Hepatocyte (in vitro differentiated cells): ENCODE data around the gene PPP2R2C. TPM values are rescaled to one million over a fixed set of nuclear protein-coding genes. Genes with fewer than 3 reads are reported as not detected.

ENCODE experiments used
- DNase-seq: peaks from one replicate; pipeline ENCODE4 v3.0.0-alpha.2; 2016; ENCODE audit warnings: low spot score
- H2AFZ ChIP-seq: fragments of 200-600 bp; sonication (generic); 2 replicates; pipeline ENCODE4 v1.6.0; 2016; ENCODE audit warnings: antibody characterized with exemption, mild to moderate bottlenecking
- H3K27ac ChIP-seq: fragments of 200-600 bp; sonication (generic); 2 replicates; pipeline ENCODE4 v1.5.1; 2016; ENCODE audit warnings: mild to moderate bottlenecking
- H3K27me3 ChIP-seq: fragments of 200-600 bp; sonication (generic); 2 replicates; pipeline ENCODE4 v1.6.1; 2016
- H3K36me3 ChIP-seq: fragments of 200-600 bp; sonication (generic); replicated peaks from 2 replicates; pipeline ENCODE4 v1.5.1; 2016; ENCODE audit warnings: low read depth; ENCODE audit not compliant: insufficient read depth
- H3K4me1 ChIP-seq: fragments of 200-600 bp; sonication (generic); 2 replicates; pipeline ENCODE4 v1.5.1; 2016; ENCODE audit warnings: mild to moderate bottlenecking, moderate library complexity; ENCODE audit not compliant: insufficient read depth
- H3K4me2 ChIP-seq: fragments of 200-600 bp; sonication (generic); 2 replicates; pipeline ENCODE4 v1.6.0; 2016
- H3K4me3 ChIP-seq: fragments of 200-600 bp; sonication (generic); 2 replicates; pipeline ENCODE4 v1.5.1; 2016; ENCODE audit warnings: mild to moderate bottlenecking
- H3K79me2 ChIP-seq: fragments of 200-600 bp; sonication (generic); 2 replicates; pipeline ENCODE4 v1.6.0; 2017; ENCODE audit warnings: mild to moderate bottlenecking
- H3K9me2 ChIP-seq: fragments of 200-600 bp; sonication (generic); replicated peaks from 2 replicates; pipeline ENCODE4 v1.6.0; 2017; ENCODE audit warnings: mild to moderate bottlenecking; ENCODE audit not compliant: insufficient read depth
- H3K9me3 ChIP-seq: fragments of 200-600 bp; sonication (generic); 2 replicates; pipeline ENCODE4 v1.5.1; 2016; ENCODE audit warnings: low read depth, mild to moderate bottlenecking
- H4K20me1 ChIP-seq: fragments of 200-600 bp; sonication (generic); 2 replicates; pipeline ENCODE4 v1.6.0; 2016; ENCODE audit warnings: mild to moderate bottlenecking; ENCODE audit not compliant: insufficient read depth, poor library complexity, severe bottlenecking
- EZH2 ChIP-seq: fragments of 200-600 bp; sonication (generic); IDR thresholded peaks from 2 replicates; pipeline ENCODE4 v1.6.1; 2016; ENCODE audit warnings: antibody characterized with exemption, mild to moderate bottlenecking, borderline replicate concordance
- EZH2phosphoT487 ChIP-seq: fragments of 200-600 bp; sonication (generic); IDR thresholded peaks from one replicate; pipeline ENCODE4 v1.6.1; 2018; ENCODE audit warnings: antibody characterized with exemption, mild to moderate bottlenecking, low read depth, moderate library complexity; ENCODE audit not compliant: unreplicated experiment, severe bottlenecking
- WGBS: methylation state at CpG from one replicate; pipeline ENCODE4 v1.1.6; 2016; ENCODE audit warnings: low lambda C conversion rate; ENCODE audit errors: missing lambda C conversion rate; 5-methylcytosine and 5-hydroxymethylcytosine counted together
- polyA plus RNA-seq: library from polyadenylated mRNA; unstranded; fragments of >200 nt; fragmentation: Nextera tagmentation; extraction: Ambion mirVana; gene quantifications from 2 replicates; pipeline ENCODE4 v1.2.1, GENCODE V29; 2016
- total RNA-seq: library from RNA; depleted of rRNA; stranded (reverse); fragments of >200 nt; gene quantifications from 2 replicates; pipeline ENCODE4 v1.2.3, GENCODE V29; 2014
- TF ChIP-seq, protein P1 (sequence below): fragments of 200-600 bp; sonication (generic); IDR thresholded peaks from 2 replicates; pipeline ENCODE4 v1.5.1; 2016; ENCODE audit warnings: antibody characterized with exemption, mild to moderate bottlenecking; ENCODE audit not compliant: poor library complexity

Gene PPP2R2C
- total and polyA plus RNA-seq, 2 experiments from 2014 or later = 0.35 to 0.67 TPM

DNA sequence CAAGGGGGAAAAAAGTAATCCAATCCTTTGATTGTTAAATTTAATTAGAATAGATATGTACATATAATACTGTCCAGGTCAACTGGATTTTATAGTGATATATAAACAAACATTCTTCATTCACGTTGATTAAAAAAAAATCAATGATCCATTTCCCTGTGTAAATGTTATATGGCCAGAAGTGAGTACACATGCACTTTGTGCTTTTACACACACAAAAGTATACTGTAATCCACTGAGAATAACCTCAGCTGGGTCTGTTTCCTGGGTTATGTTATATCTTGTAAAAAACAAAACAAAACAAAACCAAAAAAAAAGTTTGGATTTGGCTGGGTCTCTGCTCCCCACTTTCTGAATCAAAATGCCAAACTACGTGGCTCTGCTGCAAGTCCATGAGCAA lies 151.1 kb downstream of the PPP2R2C start:
- no peaks in the 10 kb centered on the region for H3K9me2 ChIP-seq
- no peaks in the 10 kb centered on the region for H3K36me3 ChIP-seq
- no peaks in the 10 kb centered on the region for H3K27me3 ChIP-seq
- H3K4me1 ChIP-seq = no peaks in the 10 kb centered on the region
- no peak overlapping the region for H3K4me2 ChIP-seq
- whole genome bisulfite sequencing = 73% methylated on average over 2 of the region's 2 CpGs
- no peak overlapping the region for H3K4me3 ChIP-seq
- H3K79me2 ChIP-seq = no peaks in the 10 kb centered on the region
- no peak overlapping the region for H2AFZ ChIP-seq
- H4K20me1 ChIP-seq = no peaks in the 10 kb centered on the region
- TF ChIP-seq, protein P1, sequence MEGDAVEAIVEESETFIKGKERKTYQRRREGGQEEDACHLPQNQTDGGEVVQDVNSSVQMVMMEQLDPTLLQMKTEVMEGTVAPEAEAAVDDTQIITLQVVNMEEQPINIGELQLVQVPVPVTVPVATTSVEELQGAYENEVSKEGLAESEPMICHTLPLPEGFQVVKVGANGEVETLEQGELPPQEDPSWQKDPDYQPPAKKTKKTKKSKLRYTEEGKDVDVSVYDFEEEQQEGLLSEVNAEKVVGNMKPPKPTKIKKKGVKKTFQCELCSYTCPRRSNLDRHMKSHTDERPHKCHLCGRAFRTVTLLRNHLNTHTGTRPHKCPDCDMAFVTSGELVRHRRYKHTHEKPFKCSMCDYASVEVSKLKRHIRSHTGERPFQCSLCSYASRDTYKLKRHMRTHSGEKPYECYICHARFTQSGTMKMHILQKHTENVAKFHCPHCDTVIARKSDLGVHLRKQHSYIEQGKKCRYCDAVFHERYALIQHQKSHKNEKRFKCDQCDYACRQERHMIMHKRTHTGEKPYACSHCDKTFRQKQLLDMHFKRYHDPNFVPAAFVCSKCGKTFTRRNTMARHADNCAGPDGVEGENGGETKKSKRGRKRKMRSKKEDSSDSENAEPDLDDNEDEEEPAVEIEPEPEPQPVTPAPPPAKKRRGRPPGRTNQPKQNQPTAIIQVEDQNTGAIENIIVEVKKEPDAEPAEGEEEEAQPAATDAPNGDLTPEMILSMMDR = no peak
- TF ChIP-seq EZH2 (no peak), EZH2phosphoT487 (no peak)
- H3K9me3 ChIP-seq = no peaks in the 10 kb centered on the region
- no peak overlapping the region for H3K27ac ChIP-seq
- no peak for DNase-seq

DNA sequence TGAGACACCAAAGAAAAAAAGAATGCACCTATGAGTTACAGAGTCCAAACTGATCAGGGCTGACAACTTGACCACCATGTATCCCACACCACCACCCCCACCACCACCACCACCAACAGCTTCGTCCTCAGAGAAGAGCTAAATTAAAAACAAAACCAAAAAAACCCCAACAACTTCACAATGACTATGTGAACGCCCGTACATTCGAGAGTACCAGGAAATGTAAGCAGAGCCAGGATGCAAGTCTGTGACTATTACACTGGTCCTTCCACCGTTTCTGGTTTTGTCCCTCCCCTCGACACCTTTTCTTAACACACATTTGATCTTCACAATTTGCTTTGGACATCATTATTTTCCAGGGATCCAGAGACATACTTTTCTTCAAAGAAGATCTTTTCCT lies 151.8 kb downstream of the PPP2R2C start:
- Histone ChIP-seq H2AFZ (no peak overlapping the region), H3K4me1 (no peaks in the 10 kb centered on the region), H3K27ac (no peak overlapping the region), H4K20me1 (no peaks in the 10 kb centered on the region), H3K9me3 (no peaks in the 10 kb centered on the region), H3K4me3 (no peak overlapping the region), H3K36me3 (no peaks in the 10 kb centered on the region), H3K4me2 (no peak overlapping the region), H3K9me2 (no peaks in the 10 kb centered on the region), H3K79me2 (no peaks in the 10 kb centered on the region), H3K27me3 (no peaks in the 10 kb centered on the region)
- 89% methylated on average over 6 of the region's 6 CpGs for WGBS
- TF ChIP-seq EZH2 (no peak), EZH2phosphoT487 (no peak)
- TF ChIP-seq, protein P1 = no peak
- no peak for DNase-seq

DNA sequence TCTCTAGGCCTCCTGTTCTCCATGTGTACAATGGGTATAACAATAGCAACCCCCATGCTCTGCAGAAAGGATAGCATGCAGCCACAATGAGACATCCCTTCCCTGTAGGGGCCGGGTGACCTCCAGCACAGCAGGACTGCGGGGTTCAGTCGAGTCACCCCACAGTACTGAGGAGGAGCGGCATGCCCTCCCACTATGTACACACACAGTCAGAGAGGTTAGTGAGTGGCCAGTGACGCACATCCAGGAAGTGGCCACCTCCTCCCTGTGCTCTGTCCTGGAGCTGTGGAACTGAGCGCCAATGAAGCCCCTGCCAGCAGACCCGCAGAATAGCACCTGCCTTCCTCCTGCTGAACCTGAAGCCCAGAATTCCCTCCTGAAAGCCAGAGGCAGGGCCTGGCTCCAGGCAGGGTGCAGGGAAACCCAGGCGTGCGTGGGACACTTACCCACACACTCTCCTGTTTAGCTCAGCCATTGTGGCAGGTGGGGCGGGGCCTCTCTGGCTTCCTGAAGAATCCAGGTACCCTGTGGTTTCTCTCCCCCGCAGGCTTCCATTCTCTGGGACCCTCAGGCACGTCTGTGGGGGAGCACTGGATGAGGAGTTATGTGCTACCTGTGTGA lies 152.8 kb downstream of the PPP2R2C start:
- DNase-seq = no peak
- Histone ChIP-seq H3K79me2 (no peaks in the 10 kb centered on the region), H3K36me3 (no peaks in the 10 kb centered on the region), H3K4me3 (no peak overlapping the region), H3K4me2 (no peak overlapping the region), H3K27me3 (no peaks in the 10 kb centered on the region), H3K4me1 (no peaks in the 10 kb centered on the region), H3K27ac (no peak overlapping the region), H3K9me2 (no peaks in the 10 kb centered on the region), H4K20me1 (no peaks in the 10 kb centered on the region), H2AFZ (no peak overlapping the region), H3K9me3 (no peaks in the 10 kb centered on the region)
- 84% methylated on average over 12 of the region's 12 CpGs for WGBS
- TF ChIP-seq EZH2phosphoT487 = no peak
- no peak for TF ChIP-seq EZH2
- TF ChIP-seq, protein P1 = no peak
